GM12878 (cell line): ENCODE results near the gene HERPUD2. TPM values are rescaled to one million over a fixed set of nuclear protein-coding genes. Genes with fewer than 3 reads are reported as not detected.

Experiments used
- ATAC-seq: fragments of 200-7000 bp; cut with Tn5 transposase; 3 replicates; pipeline ENCODE4 v1.9.1; 2020; ENCODE audit warnings: mild to moderate bottlenecking, moderate library complexity
- BruUV-seq: library from RNA; stranded (reverse); fragments of 400-500 nt; replicated peaks from 2 replicates; lab custom pipeline; 2021; lab: Mats Ljungman, UMichigan
- CTCF ChIA-PET: fragments of 300-600 bp; sonication (Branson Sonifier 250); formaldehyde crosslinking; extraction: SDS; loops from one replicate; lab custom pipeline; 2021; ENCODE audit warnings: inconsistent platforms; lab: Yijun Ruan, JAX
- POLR2A ChIA-PET: fragments of 350-600 bp; formaldehyde crosslinking; extraction: SDS; loops from one replicate; lab custom pipeline; 2021; ENCODE audit warnings: inconsistent platforms; lab: Charles Lee
- RAD21 ChIA-PET: fragments of 300-600 bp; sonication (Branson Sonifier 250); formaldehyde crosslinking; loops from one replicate; lab custom pipeline; 2023; ENCODE audit warnings: antibody characterized with exemption; ENCODE audit not compliant: unreplicated experiment; lab: Charles Lee
- SMC1A ChIA-PET: fragments of 300-600 bp; sonication (Branson Sonifier 250); formaldehyde crosslinking; loops from one replicate; lab custom pipeline; 2023; ENCODE audit not compliant: unreplicated experiment, uncharacterized antibody; lab: Charles Lee
- DNase-seq: peaks from one replicate; pipeline ENCODE4 v3.0.0-alpha.2; 2011; ENCODE audit warnings: low read depth, low spot score
- FAIRE-seq: peaks from 3 replicates; lab custom pipeline; 2011; peaks lifted over from hg19 to GRCh38; lab: Jason Lieb, UNC
- H2AFZ ChIP-seq: 2 replicates; pipeline ENCODE4 v1.6.0; 2011; ENCODE audit warnings: low read depth, low read length, control low read depth; ENCODE audit not compliant: control insufficient read depth
- H3K27ac ChIP-seq: 2 replicates; pipeline ENCODE4 v1.5.1; 2011; ENCODE audit warnings: control low read depth; ENCODE audit not compliant: control insufficient read depth, insufficient read depth
- H3K27me3 ChIP-seq, 2 experiments: replicated peaks in 1 of 2; 2 replicates each; pipeline versions ENCODE4 v1.6.0 to v1.6.1; 2011; ENCODE audit warnings: low read length in 1 of 2; ENCODE audit not compliant: control insufficient read depth in 2 of 2, insufficient read depth in 2 of 2
- H3K36me3 ChIP-seq, 2 experiments: 2 replicates each; pipeline ENCODE4 v1.5.1; 2011; ENCODE audit warnings: low read length in 1 of 2; ENCODE audit not compliant: control insufficient read depth in 2 of 2, insufficient read depth in 2 of 2
- H3K4me1 ChIP-seq: 2 replicates; pipeline ENCODE4 v1.6.1; 2011; ENCODE audit warnings: mild to moderate bottlenecking, low read length, moderate library complexity, mixed read lengths; ENCODE audit not compliant: control insufficient read depth, insufficient read depth
- H3K4me2 ChIP-seq: 2 replicates; pipeline ENCODE4 v1.6.0; 2011; ENCODE audit warnings: control low read depth; ENCODE audit not compliant: control insufficient read depth, insufficient read depth
- H3K4me3 ChIP-seq: fragments of 200-600 bp; sonication (generic); 2 replicates; pipeline ENCODE4 v1.5.1; 2016
- H3K79me2 ChIP-seq: 2 replicates; pipeline ENCODE4 v1.6.0; 2011; ENCODE audit warnings: low read length; ENCODE audit not compliant: control insufficient read depth, insufficient read depth
- H3K9ac ChIP-seq: 2 replicates; pipeline ENCODE4 v1.8.0; 2011; ENCODE audit warnings: low read length, control low read depth, mixed read lengths; ENCODE audit not compliant: control insufficient read depth, insufficient read depth
- H3K9me3 ChIP-seq: replicated peaks from 3 replicates; pipeline ENCODE4 v1.5.1; 2011; ENCODE audit warnings: mild to moderate bottlenecking, low read length; ENCODE audit not compliant: control insufficient read depth, insufficient read depth
- H4K20me1 ChIP-seq: 2 replicates; pipeline ENCODE4 v1.6.0; 2011; ENCODE audit not compliant: control insufficient read depth, insufficient read depth
- BCL11A ChIP-seq: IDR thresholded peaks from 2 replicates; pipeline ENCODE4 v1.6.1; 2011; ENCODE audit warnings: low read depth, low read length
- CBX5 ChIP-seq: sonication (generic); IDR thresholded peaks from 2 replicates; pipeline ENCODE4 v1.6.1; 2016; ENCODE audit warnings: low read depth, moderate library complexity, mild to moderate bottlenecking, inconsistent platforms
- HDGF ChIP-seq: fragments of 450-650 bp; IDR thresholded peaks from 2 replicates; pipeline ENCODE4 v1.6.1; 2016; ENCODE audit warnings: antibody characterized with exemption
- POLR2A ChIP-seq: IDR thresholded peaks from 2 replicates; pipeline ENCODE4 v1.6.1; 2011; ENCODE audit warnings: low read depth, mild to moderate bottlenecking, low read length
- SKIL ChIP-seq: fragments of 450-650 bp; IDR thresholded peaks from 2 replicates; pipeline ENCODE4 v1.6.1; 2017; ENCODE audit warnings: mild to moderate bottlenecking, low read depth, inconsistent platforms; ENCODE audit not compliant: poor library complexity, severe bottlenecking
- WGBS: methylation state at CpG from one replicate; pipeline ENCODE4 v1.1.6; 2016; ENCODE audit warnings: low lambda C conversion rate; ENCODE audit not compliant: insufficient replicate concordance, insufficient coverage; ENCODE audit errors: missing lambda C conversion rate; 5-methylcytosine and 5-hydroxymethylcytosine counted together
- in situ Hi-C: fragments of 300-500 bp; cut with MboI; formaldehyde crosslinking; loops from 9 replicates; pipeline ENCODE4 v1.14.3; 2018; ENCODE audit warnings: mixed read lengths
- intact Hi-C: fragments of 100-400 bp; cut with micrococcal nuclease; formaldehyde crosslinking; loops from one replicate; pipeline ENCODE4 v1.14.2; 2022; ENCODE audit not compliant: unreplicated experiment
- polyA plus RNA-seq, 11 experiments: library from polyadenylated mRNA; depleted of rRNA in 4 of 11; unstranded in 6 of 11; stranded (reverse) in 5 of 11; fragments of >200 nt; fragmentation: Nextera tagmentation in 4 of 11; fragmentation: Illumina TruSeq in 1 of 11; extraction: Ambion mirVana in 4 of 11; extraction: Trizol in 1 of 11; gene quantifications; 1 replicate in 1 of 11; 2 replicates in 10 of 11; pipeline versions ENCODE4 v1.2.1 to v1.2.3, GENCODE V29; 2011 to 2016; ENCODE audit warnings: inconsistent platforms in 2 of 11, missing spikeins in 2 of 11, low read depth in 1 of 11
- total RNA-seq, 4 experiments: library from RNA; depleted of rRNA in 3 of 4; stranded (reverse); fragments of >200 nt in 3 of 4; fragmentation: Illumina TruSeq in 1 of 4; extraction: Trizol in 1 of 4; gene quantifications; 2 replicates each; pipeline versions ENCODE4 v1.2.1 to v1.2.3, GENCODE V29; 2013 to 2021

HERPUD2 gene
- total and polyA plus RNA-seq, 10 of the 15 experiments (the other 5 are each of a cell fraction or from before 2014, with no cell fraction given) = 4.7 to 69.6 (median 13.9) TPM

- TF ChIP-seq SKIL (no peak), POLR2A (no peak), HDGF (no peak)
- TF ChIP-seq, all 136 proteins: peak for 0
Observed at GRCh38 chr7:35720032-35720431, 25.1 kb upstream of the HERPUD2 start (continued).

GRCh38 chr7:35718047-35718446 lies 23.1 kb upstream of the HERPUD2 start:
- no peak overlapping the region for H3K9ac ChIP-seq
- peaks cover 20% of the 10 kb centered on the region for H3K4me1 ChIP-seq
- RAD21 ChIA-PET = interaction anchor here (7.3 kb wide), 1 partner anchor 10 kb away, joined by 96 read pairs; no protein-coding TSS in a partner anchor
- no peak for TF ChIP-seq BCL11A
- TF ChIP-seq CBX5 = no peak
- TF ChIP-seq, all 136 proteins: peak for 0
- H3K36me3 ChIP-seq = no peaks in the 10 kb centered on the region
- no peaks in the 10 kb centered on the region for H3K27me3 ChIP-seq
- H3K4me2 ChIP-seq = no peak overlapping the region
- no peak overlapping the region for H2AFZ ChIP-seq
- H3K27ac ChIP-seq = no peak overlapping the region
- intact Hi-C loops (no loop called here), in situ Hi-C loops (no loop called here)
- no TSS peak for BruUV-seq
- H3K79me2 ChIP-seq = no peaks in the 10 kb centered on the region
- DNase-seq (no peak), FAIRE-seq (no peak), ATAC-seq (no peak)
- H3K9me3 ChIP-seq = peaks cover 4% of the 10 kb centered on the region; the same call in 1 of the 3 replicates
- no peaks in the 10 kb centered on the region for H4K20me1 ChIP-seq
- POLR2A ChIA-PET = no interaction called here
- CTCF ChIA-PET = interaction anchor here (1.1 to 12.1 kb wide), 2 partner anchors 8 to 9 kb away, joined by 5 to 211 read pairs; no protein-coding TSS in a partner anchor
- SMC1A ChIA-PET = interaction anchor here (1.0 to 16.1 kb wide), 2 partner anchors 8 to 9 kb away, joined by 3 to 337 read pairs; no protein-coding TSS in a partner anchor
- no peak overlapping the region for H3K4me3 ChIP-seq
- 100% methylated on average over 1 of the region's 1 CpG for WGBS
